IgD-negative memory B cell (primary cell): ENCODE data around the gene XPO4. TPM values are rescaled to one million over a fixed set of nuclear protein-coding genes. Genes with fewer than 3 reads are reported as not detected.

Experiments used
- H3K27ac Mint-ChIP-seq, 3 donors: one replicate each; pipeline ENCODE4 v1.8.0; 2020 to 2022; ENCODE audit warnings: mild to moderate bottlenecking in 3 of 3, mixed read lengths in 3 of 3, moderate library complexity in 1 of 3
- H3K27me3 Mint-ChIP-seq: one replicate; pipeline ENCODE4 v1.8.0; 2021; ENCODE audit warnings: mixed read lengths
- H3K36me3 Mint-ChIP-seq: one replicate; pipeline ENCODE4 v1.8.0; 2020; ENCODE audit warnings: mild to moderate bottlenecking, mixed read lengths
- H3K4me1 Mint-ChIP-seq, 3 donors: one replicate each; pipeline ENCODE4 v1.8.0; 2020 to 2022; ENCODE audit warnings: mixed read lengths in 3 of 3, mild to moderate bottlenecking in 1 of 3
- H3K4me3 Mint-ChIP-seq, 4 donors: one replicate each; pipeline ENCODE4 v1.8.0; 2020 to 2022; ENCODE audit warnings: mild to moderate bottlenecking in 4 of 4, mixed read lengths in 4 of 4, moderate library complexity in 3 of 4
- H3K9me3 Mint-ChIP-seq, 3 donors: one replicate each; pipeline ENCODE4 v1.8.0; 2020 to 2021; ENCODE audit warnings: mixed read lengths in 3 of 3, mild to moderate bottlenecking in 1 of 3
- polyA plus RNA-seq: library from polyadenylated mRNA; unstranded; fragments of 300-500 nt; fragmentation: Illumina TruSeq; gene quantifications from one replicate; pipeline ENCODE4 v1.2.3, GENCODE V29; 2021

The XPO4 gene
- polyA plus RNA-seq, 1 donor from 2014 or later: 6.3 TPM

- H3K9me3 Mint-ChIP-seq: no peaks in the 10 kb centered on the region
- H3K4me1 Mint-ChIP-seq: peaks cover 3 to 14% (median 9%) of the 10 kb centered on the region in 3 donors
- no peaks in the 10 kb centered on the region for H3K27me3 Mint-ChIP-seq
- peak overlapping the region in 1 of 3 donors; percentile 12 for H3K27ac Mint-ChIP-seq
- H3K4me3 Mint-ChIP-seq: no peak overlapping the region
- H3K36me3 Mint-ChIP-seq: no peaks in the 10 kb centered on the region
Measured at GRCh38 chr13:20826843-20827560, 75.5 kb downstream of the XPO4 start.

GRCh38 chr13:20826301-20826700 is 76.2 kb downstream of the XPO4 start:
- H3K4me1 Mint-ChIP-seq: peaks cover 3 to 14% (median 9%) of the 10 kb centered on the region in 3 donors
- no peak overlapping the region for H3K27ac Mint-ChIP-seq
- no peak overlapping the region for H3K4me3 Mint-ChIP-seq
- no peaks in the 10 kb centered on the region for H3K9me3 Mint-ChIP-seq
- H3K27me3 Mint-ChIP-seq: no peaks in the 10 kb centered on the region
- no peaks in the 10 kb centered on the region for H3K36me3 Mint-ChIP-seq

- Mint-ChIP-seq H3K9me3 (no peaks in the 10 kb centered on the region), H3K27ac (no peak overlapping the region), H3K4me3 (no peak overlapping the region), H3K36me3 (no peaks in the 10 kb centered on the region), H3K4me1 (peaks cover 3 to 14% (median 9%) of the 10 kb centered on the region in 3 donors), H3K27me3 (no peaks in the 10 kb centered on the region)
Measured at GRCh38 chr13:20825477-20825875, 77.1 kb downstream of the XPO4 start.

GRCh38 chr13:20824762-20825476 is 77.6 kb downstream of the XPO4 start:
- H3K27me3 Mint-ChIP-seq: no peaks in the 10 kb centered on the region

DNA sequence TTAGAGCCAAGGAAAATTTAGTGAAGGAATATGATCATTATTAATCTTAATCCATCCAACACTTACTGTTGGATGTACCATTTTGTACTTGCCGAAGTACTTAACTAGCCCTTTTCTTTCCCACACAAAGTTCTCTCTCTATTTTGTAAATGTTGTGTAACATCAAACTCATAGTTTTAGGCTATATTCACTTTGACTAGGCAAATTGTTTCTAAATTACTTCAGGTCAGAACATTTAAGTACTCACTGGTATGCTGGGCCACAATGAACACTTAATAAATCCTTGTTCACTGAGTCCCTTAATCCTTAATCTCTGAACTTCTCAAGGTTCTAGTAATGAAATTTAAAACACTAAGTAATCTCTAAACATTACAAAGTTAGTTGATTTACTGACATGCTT is 79.5 kb downstream of the XPO4 start:
- no peak overlapping the region for H3K27ac Mint-ChIP-seq
- H3K4me1 Mint-ChIP-seq: peaks cover 0 to 7% (median 3%) of the 10 kb centered on the region in 3 donors
- no peaks in the 10 kb centered on the region for H3K9me3 Mint-ChIP-seq
- no peaks in the 10 kb centered on the region for H3K27me3 Mint-ChIP-seq
- no peak overlapping the region for H3K4me3 Mint-ChIP-seq
- H3K36me3 Mint-ChIP-seq: no peaks in the 10 kb centered on the region

More at GRCh38 chr13:20824762-20825476, 77.6 kb downstream of the XPO4 start:
- Mint-ChIP-seq H3K4me3 (no peak overlapping the region), H3K9me3 (no peaks in the 10 kb centered on the region), H3K36me3 (no peaks in the 10 kb centered on the region), H3K4me1 (peaks cover 3 to 14% (median 9%) of the 10 kb centered on the region in 3 donors), H3K27ac (no peak overlapping the region)

GRCh38 chr13:20822406-20822805 is 80.1 kb downstream of the XPO4 start:
- no peak overlapping the region for H3K4me3 Mint-ChIP-seq
- no peaks in the 10 kb centered on the region for H3K9me3 Mint-ChIP-seq
- H3K36me3 Mint-ChIP-seq: no peaks in the 10 kb centered on the region
- H3K27me3 Mint-ChIP-seq: no peaks in the 10 kb centered on the region
- peaks cover 0 to 7% (median 3%) of the 10 kb centered on the region in 3 donors for H3K4me1 Mint-ChIP-seq
- no peak overlapping the region for H3K27ac Mint-ChIP-seq

DNA sequence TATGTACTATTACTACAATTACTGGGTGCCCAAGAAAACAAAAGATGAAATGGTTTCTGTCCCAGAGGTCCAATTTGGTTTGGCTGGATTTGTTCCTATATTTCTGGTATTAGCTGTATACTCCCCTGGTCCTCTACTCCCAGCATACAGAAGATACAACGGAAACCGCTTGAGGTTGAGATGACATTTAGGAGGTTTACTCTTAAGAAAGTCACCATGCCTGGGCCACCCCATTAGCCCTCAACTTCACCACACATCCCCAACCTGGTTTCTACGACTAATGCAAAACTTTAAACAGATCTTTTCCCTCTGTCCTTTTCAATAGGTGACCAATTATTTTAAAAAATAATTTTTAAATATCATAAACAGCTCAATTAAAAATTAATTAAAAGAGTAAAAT is 82.8 kb downstream of the XPO4 start:
- Mint-ChIP-seq H3K4me3 (no peak overlapping the region), H3K4me1 (peaks cover 0 to 1% (median 1%) of the 10 kb centered on the region in 3 donors), H3K9me3 (no peaks in the 10 kb centered on the region), H3K27me3 (no peaks in the 10 kb centered on the region), H3K27ac (no peak overlapping the region), H3K36me3 (no peaks in the 10 kb centered on the region)

DNA sequence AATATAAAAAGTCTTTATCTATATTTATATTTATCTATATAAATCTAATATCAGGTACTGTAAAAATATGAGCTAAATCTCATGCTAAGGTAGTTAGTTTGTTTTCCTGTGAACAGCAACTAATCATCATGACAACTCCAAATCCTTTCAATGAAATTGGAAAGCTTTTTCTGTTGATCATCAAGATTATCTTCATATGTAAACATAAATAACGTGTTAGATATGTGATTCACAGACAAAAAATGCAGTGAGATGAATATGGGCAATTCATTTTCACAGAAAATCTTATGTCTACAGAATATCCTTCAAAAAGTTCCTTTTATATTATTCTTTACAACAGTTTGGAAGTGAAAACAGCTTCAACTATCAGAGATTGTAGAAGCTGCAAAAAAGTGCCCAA is 87.1 kb downstream of the XPO4 start:
- no peaks in the 10 kb centered on the region for H3K4me1 Mint-ChIP-seq
- H3K4me3 Mint-ChIP-seq: no peak overlapping the region
- H3K9me3 Mint-ChIP-seq: no peaks in the 10 kb centered on the region
- H3K36me3 Mint-ChIP-seq: peaks cover 4% of the 10 kb centered on the region
- no peaks in the 10 kb centered on the region for H3K27me3 Mint-ChIP-seq
- H3K27ac Mint-ChIP-seq: no peak overlapping the region

GRCh38 chr13:20814224-20814910 is 88.2 kb downstream of the XPO4 start:
- Mint-ChIP-seq H3K27ac (no peak overlapping the region), H3K27me3 (no peaks in the 10 kb centered on the region), H3K4me1 (no peaks in the 10 kb centered on the region), H3K9me3 (no peaks in the 10 kb centered on the region), H3K36me3 (peaks cover 4% of the 10 kb centered on the region), H3K4me3 (no peak overlapping the region)

DNA sequence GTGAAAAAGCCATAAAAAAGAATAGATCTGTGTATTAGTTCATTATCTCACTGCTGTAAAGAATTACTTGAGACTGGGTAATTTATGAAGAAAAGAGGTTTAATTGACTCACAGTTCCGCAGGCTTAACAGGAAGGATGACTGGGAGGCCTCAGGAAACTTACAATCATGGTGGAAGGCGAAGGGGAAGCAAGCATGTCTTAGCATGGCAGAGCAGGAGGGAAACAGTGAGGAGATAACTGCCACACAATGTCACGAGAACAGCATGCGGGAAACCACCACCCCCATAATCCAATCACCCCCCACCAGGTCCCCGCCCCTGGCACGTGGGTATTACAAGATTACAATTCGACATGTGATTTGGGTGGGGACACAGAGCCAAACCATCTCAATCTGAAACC is 89.7 kb downstream of the XPO4 start:
- H3K27ac Mint-ChIP-seq: no peak overlapping the region
- no peaks in the 10 kb centered on the region for H3K9me3 Mint-ChIP-seq
- no peaks in the 10 kb centered on the region for H3K27me3 Mint-ChIP-seq
- no peaks in the 10 kb centered on the region for H3K4me1 Mint-ChIP-seq
- peaks cover 4% of the 10 kb centered on the region for H3K36me3 Mint-ChIP-seq
- H3K4me3 Mint-ChIP-seq: no peak overlapping the region

DNA sequence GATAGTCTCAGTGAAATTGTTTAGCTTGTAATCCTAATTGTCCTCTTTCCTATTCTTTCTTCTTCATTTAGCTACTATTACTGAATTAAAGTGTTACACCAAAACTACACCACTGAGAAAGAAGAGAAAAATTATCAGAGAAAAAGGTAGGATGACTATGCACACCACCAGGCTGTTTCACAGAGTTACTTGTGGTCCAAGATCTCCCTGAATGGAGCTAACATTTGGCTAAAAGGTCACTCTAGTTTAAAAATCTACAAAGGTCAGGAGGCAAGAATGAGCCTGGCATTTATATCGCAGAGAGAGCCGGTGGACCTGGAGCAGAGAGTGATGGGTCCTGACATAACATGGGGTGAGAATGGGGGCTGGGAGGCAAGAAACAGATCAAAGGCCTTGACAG is 91.7 kb downstream of the XPO4 start:
- Mint-ChIP-seq H3K36me3 (peaks cover 4% of the 10 kb centered on the region), H3K9me3 (no peaks in the 10 kb centered on the region), H3K4me1 (peaks cover 0 to 1% (median 0%) of the 10 kb centered on the region in 3 donors), H3K27me3 (no peaks in the 10 kb centered on the region), H3K4me3 (no peak overlapping the region), H3K27ac (no peak overlapping the region)

GRCh38 chr13:20808874-20809273 is 93.7 kb downstream of the XPO4 start:
- H3K27me3 Mint-ChIP-seq: no peaks in the 10 kb centered on the region
- peaks cover 0 to 1% (median 0%) of the 10 kb centered on the region in 3 donors for H3K4me1 Mint-ChIP-seq
- H3K27ac Mint-ChIP-seq: no peak overlapping the region
- H3K4me3 Mint-ChIP-seq: no peak overlapping the region
- peaks cover 4% of the 10 kb centered on the region for H3K36me3 Mint-ChIP-seq
- H3K9me3 Mint-ChIP-seq: no peaks in the 10 kb centered on the region

DNA sequence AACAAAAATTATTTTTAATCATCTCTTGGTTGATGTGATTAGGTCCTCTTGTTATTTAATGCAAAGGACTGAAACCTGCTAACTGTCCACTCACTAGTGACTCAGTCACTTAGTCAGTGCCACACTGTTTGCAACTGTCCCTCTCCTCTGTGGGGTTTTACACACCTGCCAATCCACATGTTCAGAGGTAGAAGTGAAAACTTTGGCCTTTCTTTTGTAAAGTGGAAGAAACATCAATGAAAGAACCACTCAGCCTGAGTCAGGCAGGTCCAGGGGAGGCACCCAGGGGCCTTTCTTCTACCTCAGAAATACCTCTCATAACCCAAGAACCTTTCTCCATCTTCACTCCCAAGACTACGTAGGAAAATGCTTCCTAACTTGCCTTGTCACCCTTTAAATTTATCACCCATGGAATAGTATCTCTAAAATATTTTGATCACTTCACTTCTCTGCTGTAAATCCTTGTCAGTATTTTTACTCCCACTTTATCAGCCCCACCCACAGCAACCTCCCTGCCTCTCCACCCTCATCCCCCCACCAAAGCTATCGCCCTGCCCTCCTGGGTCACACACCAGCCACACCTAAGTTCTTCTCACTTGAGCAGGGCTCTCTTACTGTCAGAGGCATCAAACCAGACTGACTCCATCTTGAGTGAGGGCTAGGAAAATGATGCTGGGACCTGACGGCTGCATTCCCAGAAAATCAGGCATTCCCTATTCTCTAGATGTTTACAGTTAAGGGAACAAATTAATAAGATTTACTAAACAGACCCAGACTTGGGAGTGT is 99.2 kb downstream of the XPO4 start:
- Mint-ChIP-seq H3K36me3 (no peaks in the 10 kb centered on the region), H3K27ac (no peak overlapping the region), H3K27me3 (no peaks in the 10 kb centered on the region), H3K4me3 (no peak overlapping the region), H3K9me3 (no peaks in the 10 kb centered on the region), H3K4me1 (peaks cover 4 to 12% (median 9%) of the 10 kb centered on the region in 3 donors)

DNA sequence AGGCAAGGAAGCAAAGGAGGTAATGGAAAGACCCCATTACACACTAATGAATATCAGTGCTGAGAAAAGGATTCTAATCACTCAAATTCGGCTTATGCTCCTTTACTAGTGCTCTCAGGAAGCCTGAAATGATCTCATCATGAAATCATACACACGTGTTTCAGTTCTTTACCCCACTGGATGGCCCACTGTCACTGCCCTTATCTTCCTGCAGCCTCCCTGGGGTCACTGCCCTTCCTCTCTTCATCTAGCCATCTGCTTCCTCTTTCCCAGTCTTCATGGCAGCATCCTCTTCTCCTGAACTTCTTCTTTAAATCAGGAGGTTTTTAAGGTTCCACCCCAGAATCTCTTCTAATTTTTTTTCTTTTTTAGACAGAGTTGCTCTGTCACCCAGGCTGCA is 100.8 kb downstream of the XPO4 start:
- Mint-ChIP-seq H3K27ac (peak overlapping the region; percentile 34 to 78 (median 76)), H3K36me3 (no peaks in the 10 kb centered on the region)

More for the DNA sequence above, 100.8 kb downstream of the XPO4 start:
- Mint-ChIP-seq H3K9me3 (no peaks in the 10 kb centered on the region), H3K27me3 (no peaks in the 10 kb centered on the region), H3K4me3 (peak overlapping the region in 1 of 4 donors; percentile 39), H3K4me1 (peaks cover 15 to 27% (median 23%) of the 10 kb centered on the region in 3 donors)
